GM12878 (cell line): ENCODE data around the gene PLCG2. TPM values are rescaled to one million over a fixed set of nuclear protein-coding genes. Genes with fewer than 3 reads are reported as not detected.

Source experiments
- BCL3 ChIP-seq: IDR thresholded peaks from 2 replicates; pipeline ENCODE4 v1.6.1; 2011; ENCODE audit warnings: borderline replicate concordance, low read depth, mild to moderate bottlenecking, moderate library complexity, low read length; ENCODE audit not compliant: insufficient read depth, poor library complexity, severe bottlenecking
- BHLHE40 ChIP-seq, 2 experiments: fragments of 450-650 bp in 1 of 2; IDR thresholded peaks; 2 replicates each; pipeline ENCODE4 v1.6.1; 2011 to 2017; ENCODE audit warnings: low read depth in 2 of 2, borderline replicate concordance in 1 of 2, improper control_type of control experiment in 1 of 2, low read length in 1 of 2, mild to moderate bottlenecking in 1 of 2
- CBX3 ChIP-seq: fragments of 200-600 bp; sonication (generic); IDR thresholded peaks from 2 replicates; pipeline ENCODE4 v1.6.1; 2016; ENCODE audit warnings: low read depth, borderline replicate concordance
- CHD2 ChIP-seq: IDR thresholded peaks from 2 replicates; pipeline ENCODE4 v1.6.1; 2011; ENCODE audit warnings: low read depth, low read length, improper control_type of control experiment, borderline replicate concordance
- DPF2 ChIP-seq: fragments of 450-650 bp; IDR thresholded peaks from 2 replicates; pipeline ENCODE4 v1.6.1; 2017; ENCODE audit warnings: mild to moderate bottlenecking
- EZH2 ChIP-seq: IDR thresholded peaks from 2 replicates; pipeline ENCODE4 v1.6.1; 2012; ENCODE audit warnings: low read depth, mild to moderate bottlenecking, control low read depth, inconsistent platforms, low read length, borderline replicate concordance; ENCODE audit not compliant: control insufficient read depth
- GATAD2B ChIP-seq: fragments of 450-650 bp; conservative IDR thresholded peaks from 2 replicates; pipeline ENCODE4 v1.6.1; 2017; ENCODE audit warnings: low read depth, mild to moderate bottlenecking, moderate library complexity
- HCFC1 ChIP-seq: fragments of 150-350 bp; IDR thresholded peaks from 2 replicates; pipeline ENCODE4 v1.6.1; 2014; ENCODE audit warnings: low read length
- HDAC6 ChIP-seq: fragments of 200-600 bp; sonication (generic); IDR thresholded peaks from one replicate; pipeline ENCODE4 v1.8.0; 2017; ENCODE audit warnings: antibody characterized with exemption; ENCODE audit not compliant: unreplicated experiment
- IKZF2 ChIP-seq, 2 experiments: fragments of 450-650 bp; IDR thresholded peaks; 2 replicates each; pipeline ENCODE4 v1.6.1; 2017; ENCODE audit warnings: mild to moderate bottlenecking in 2 of 2, moderate library complexity in 2 of 2
- KLF5 ChIP-seq: fragments of 450-650 bp; IDR thresholded peaks from 2 replicates; pipeline ENCODE4 v1.6.1; 2014; ENCODE audit warnings: mild to moderate bottlenecking; ENCODE audit not compliant: partially characterized antibody
- MEF2B ChIP-seq: fragments of 450-650 bp; IDR thresholded peaks from 2 replicates; pipeline ENCODE4 v1.6.1; 2018; ENCODE audit warnings: mild to moderate bottlenecking, moderate library complexity; ENCODE audit not compliant: partially characterized antibody, poor library complexity, severe bottlenecking
- MTA2 ChIP-seq: fragments of 450-650 bp; IDR thresholded peaks from 2 replicates; pipeline ENCODE4 v1.6.1; 2016; ENCODE audit warnings: low read depth, mild to moderate bottlenecking, moderate library complexity
- NBN ChIP-seq: fragments of 450-650 bp; IDR thresholded peaks from 2 replicates; pipeline ENCODE4 v1.6.1; 2016
- NFYB ChIP-seq: IDR thresholded peaks from 2 replicates; pipeline ENCODE4 v1.6.1; 2011; ENCODE audit warnings: low read depth, mild to moderate bottlenecking, low read length, improper control_type of control experiment, moderate library complexity; ENCODE audit not compliant: insufficient read depth
- NR2C2 ChIP-seq: IDR thresholded peaks from 2 replicates; pipeline ENCODE4 v1.6.1; 2011; ENCODE audit warnings: borderline replicate concordance, low read depth; ENCODE audit not compliant: control insufficient read depth, insufficient read length
- PKNOX1 ChIP-seq: fragments of 450-650 bp; IDR thresholded peaks from 2 replicates; pipeline ENCODE4 v1.6.1; 2016; ENCODE audit warnings: mild to moderate bottlenecking
- PRDM15 ChIP-seq: fragments of 450-650 bp; formaldehyde crosslinking; IDR thresholded peaks from 2 replicates; pipeline ENCODE4 v1.4.0; 2020; ENCODE audit warnings: mild to moderate bottlenecking, moderate library complexity
- RCOR1 ChIP-seq: conservative IDR thresholded peaks from 2 replicates; pipeline ENCODE4 v1.6.1; 2012; ENCODE audit warnings: low read depth, low read length, improper control_type of control experiment
- SMC3 ChIP-seq: IDR thresholded peaks from 2 replicates; pipeline ENCODE4 v1.6.1; 2011; ENCODE audit warnings: low read length, improper control_type of control experiment, borderline replicate concordance
- STAT3 ChIP-seq: IDR thresholded peaks from 2 replicates; pipeline ENCODE4 v1.6.1; 2011; ENCODE audit warnings: low read depth, low read length, improper control_type of control experiment
- TCF12 ChIP-seq: IDR thresholded peaks from 2 replicates; pipeline ENCODE4 v1.6.1; 2011; ENCODE audit warnings: low read depth, mild to moderate bottlenecking, low read length
- TCF3 ChIP-seq: IDR thresholded peaks from 2 replicates; pipeline ENCODE4 v1.6.1; 2012; ENCODE audit warnings: low read depth, mild to moderate bottlenecking, low read length, borderline replicate concordance; ENCODE audit not compliant: insufficient read depth
- YY1 ChIP-seq: IDR thresholded peaks from 2 replicates; pipeline ENCODE4 v1.6.1; 2011; ENCODE audit warnings: low read depth, mild to moderate bottlenecking, low read length
- ZNF274 ChIP-seq: IDR thresholded peaks from one replicate; pipeline ENCODE4 v1.8.0; 2011; ENCODE audit not compliant: insufficient read length, insufficient read depth
- polyA plus RNA-seq, 11 experiments: library from polyadenylated mRNA; depleted of rRNA in 4 of 11; unstranded in 6 of 11; stranded (reverse) in 5 of 11; fragments of >200 nt; fragmentation: Nextera tagmentation in 4 of 11; fragmentation: Illumina TruSeq in 1 of 11; extraction: Ambion mirVana in 4 of 11; extraction: Trizol in 1 of 11; gene quantifications; 1 replicate in 1 of 11; 2 replicates in 10 of 11; pipeline versions ENCODE4 v1.2.1 to v1.2.3, GENCODE V29; 2011 to 2016; ENCODE audit warnings: inconsistent platforms in 2 of 11, missing spikeins in 2 of 11, low read depth in 1 of 11
- total RNA-seq, 4 experiments: library from RNA; depleted of rRNA in 3 of 4; stranded (reverse); fragments of >200 nt in 3 of 4; fragmentation: Illumina TruSeq in 1 of 4; extraction: Trizol in 1 of 4; gene quantifications; 2 replicates each; pipeline versions ENCODE4 v1.2.1 to v1.2.3, GENCODE V29; 2013 to 2021

The PLCG2 gene
- total and polyA plus RNA-seq, 10 of the 15 experiments (the other 5 are each of a cell fraction or from before 2014, with no cell fraction given) = 47.6 to 256 (median 149) TPM

GRCh38 chr16:81774348-81774747, 4.7 kb upstream of the PLCG2 start (continued):
- peak; percentile 54; the same call in 1 of the 2 replicates for TF ChIP-seq DPF2
- TF ChIP-seq MEF2B = peak; percentile 29
- peak; percentile 57; the same call in 1 of the 2 replicates for TF ChIP-seq NBN
- no peak for TF ChIP-seq PKNOX1
- TF ChIP-seq ZNF274 = no peak
- TF ChIP-seq CBX3 = no peak
- no peak for TF ChIP-seq KLF5
- TF ChIP-seq BHLHE40 (IDR thresholded peaks at IDR 0.05; ENCODE audit: borderline replicate concordance in 1 of 2, low read depth in 2 of 2, low read length in 1 of 2) = peak in 1 of 2 experiments; percentile 28; a peak in 1 of 4 replicates
- TF ChIP-seq STAT3 = no peak
- TF ChIP-seq BCL3 = peak; percentile 39
- no peak for TF ChIP-seq RCOR1
- TF ChIP-seq YY1 = no peak
- TF ChIP-seq GATAD2B = no peak; the same call in 1 of the 2 replicates
- no peak for TF ChIP-seq NFYB
- no peak for TF ChIP-seq EZH2
- TF ChIP-seq CHD2 = no peak
- no peak for TF ChIP-seq SMC3
- peak; percentile 61; the same call in 1 of the 2 replicates for TF ChIP-seq MTA2
- no peak for TF ChIP-seq PRDM15
- no peak for TF ChIP-seq HDAC6
- TF ChIP-seq IKZF2 (IDR thresholded peaks at IDR 0.05) = peak; percentile 57 to 63; a peak in 3 of 4 replicates
- TF ChIP-seq NR2C2 = no peak
- peak; percentile 62; the same call in 1 of the 2 replicates for TF ChIP-seq TCF3
- peak; percentile 75; the same call in 1 of the 2 replicates for TF ChIP-seq TCF12
- TF ChIP-seq HCFC1 = no peak
